ENCODE results near the gene ARID1B.

GRCh38 chr6:157049133-157049532, 272.0 kb downstream of the ARID1B start:
- TF ChIP-seq, protein P1, sequence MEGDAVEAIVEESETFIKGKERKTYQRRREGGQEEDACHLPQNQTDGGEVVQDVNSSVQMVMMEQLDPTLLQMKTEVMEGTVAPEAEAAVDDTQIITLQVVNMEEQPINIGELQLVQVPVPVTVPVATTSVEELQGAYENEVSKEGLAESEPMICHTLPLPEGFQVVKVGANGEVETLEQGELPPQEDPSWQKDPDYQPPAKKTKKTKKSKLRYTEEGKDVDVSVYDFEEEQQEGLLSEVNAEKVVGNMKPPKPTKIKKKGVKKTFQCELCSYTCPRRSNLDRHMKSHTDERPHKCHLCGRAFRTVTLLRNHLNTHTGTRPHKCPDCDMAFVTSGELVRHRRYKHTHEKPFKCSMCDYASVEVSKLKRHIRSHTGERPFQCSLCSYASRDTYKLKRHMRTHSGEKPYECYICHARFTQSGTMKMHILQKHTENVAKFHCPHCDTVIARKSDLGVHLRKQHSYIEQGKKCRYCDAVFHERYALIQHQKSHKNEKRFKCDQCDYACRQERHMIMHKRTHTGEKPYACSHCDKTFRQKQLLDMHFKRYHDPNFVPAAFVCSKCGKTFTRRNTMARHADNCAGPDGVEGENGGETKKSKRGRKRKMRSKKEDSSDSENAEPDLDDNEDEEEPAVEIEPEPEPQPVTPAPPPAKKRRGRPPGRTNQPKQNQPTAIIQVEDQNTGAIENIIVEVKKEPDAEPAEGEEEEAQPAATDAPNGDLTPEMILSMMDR (IDR thresholded peaks at IDR 0.05) = no peak
- TF ChIP-seq EZH2phosphoT487 (IDR thresholded peaks at IDR 0.05) = no peak

Data from neural progenitor cell (in vitro differentiated cells).